GM18511 (cell line): ENCODE data around the gene MTFR1L.
A peak's percentile ranks its signal among the peaks of the same experiment; 100 is the strongest.

Experiments
- ATAC-seq: cut with Tn5 transposase; IDR thresholded peaks from one replicate; pipeline ENCODE4 v1.9.1; 2021; ENCODE audit warnings: mild to moderate bottlenecking, moderate library complexity; ENCODE audit not compliant: unreplicated experiment

Gene MTFR1L

DNA sequence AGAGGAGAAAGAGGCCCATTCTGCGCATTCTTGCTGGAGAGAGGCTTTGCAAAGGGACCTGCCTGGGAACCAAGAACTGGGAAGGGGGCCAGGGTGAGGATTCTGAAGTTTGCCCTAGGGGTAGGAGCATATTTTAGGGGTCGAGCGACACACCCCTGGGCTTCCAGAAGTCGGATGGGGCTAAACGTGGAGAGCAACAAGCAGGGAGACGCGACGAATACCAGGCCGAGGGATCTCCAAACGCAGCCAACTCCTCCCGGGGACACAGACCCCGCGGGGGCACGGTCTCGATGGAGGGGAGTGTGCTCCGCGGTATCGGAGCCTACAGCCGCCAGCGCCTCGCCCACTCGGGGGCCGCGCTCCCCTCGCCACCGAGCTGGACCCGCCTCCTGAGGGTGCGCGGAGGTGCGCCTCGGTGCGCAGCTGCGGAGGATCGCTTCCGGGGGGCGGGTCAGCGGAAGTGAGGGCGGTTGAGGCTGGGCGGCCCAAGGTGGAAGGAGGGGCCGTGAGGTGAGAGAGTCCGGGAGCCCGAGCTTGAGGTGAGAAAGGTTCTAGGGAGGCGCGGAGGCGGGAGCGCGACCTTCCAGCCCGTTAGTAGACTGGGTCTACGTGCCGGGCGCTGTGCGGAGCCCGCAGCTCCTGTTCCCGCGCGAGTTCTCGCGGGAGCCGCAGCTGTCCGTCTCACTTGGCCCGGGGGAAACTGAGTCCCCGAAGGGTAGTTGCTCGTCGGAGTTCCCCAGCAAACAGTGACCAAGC, at the start of gene MTFR1L:
Gene MTFR1L, plus strand, starts transcription at position 464 of the 756 bp plus-strand sequence. CDS start 3,151 bp downstream, outside the sequence.
- ATAC-seq = peak; percentile 86

DNA sequence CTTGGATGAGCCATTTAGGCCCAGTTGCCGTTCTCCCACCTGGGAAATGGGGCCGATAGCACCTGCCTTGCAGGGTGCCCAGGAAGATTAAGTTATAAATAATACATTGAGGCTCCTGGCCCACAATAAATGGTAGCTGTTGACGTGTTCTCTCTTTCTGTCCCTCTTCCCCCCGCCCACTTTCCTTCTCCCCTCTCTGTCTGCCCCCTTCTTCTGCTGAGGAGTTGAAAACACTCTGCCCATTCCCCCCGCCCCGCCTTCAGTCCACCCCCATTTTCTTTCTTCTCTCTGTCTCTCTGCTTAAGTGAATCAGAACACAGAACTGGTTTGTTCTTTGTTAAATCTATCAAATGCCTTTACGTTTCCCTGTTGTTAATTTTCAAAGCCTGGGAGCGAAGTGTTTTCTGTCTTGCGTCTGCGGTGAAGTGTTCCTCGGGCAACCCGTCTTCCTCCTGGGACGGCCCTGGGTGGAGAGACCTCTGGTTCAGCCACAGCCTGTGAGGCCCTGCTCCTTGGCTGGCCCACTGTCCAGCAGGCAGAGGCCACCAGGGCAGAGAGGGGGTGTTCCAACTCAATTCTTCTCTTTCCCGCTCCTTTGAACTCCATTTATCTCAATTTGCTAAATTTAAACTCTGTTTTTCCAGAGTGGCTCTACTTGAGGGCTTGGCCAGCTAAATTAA, 49.1 kb upstream of the MTFR1L start:
- no peak for ATAC-seq

DNA sequence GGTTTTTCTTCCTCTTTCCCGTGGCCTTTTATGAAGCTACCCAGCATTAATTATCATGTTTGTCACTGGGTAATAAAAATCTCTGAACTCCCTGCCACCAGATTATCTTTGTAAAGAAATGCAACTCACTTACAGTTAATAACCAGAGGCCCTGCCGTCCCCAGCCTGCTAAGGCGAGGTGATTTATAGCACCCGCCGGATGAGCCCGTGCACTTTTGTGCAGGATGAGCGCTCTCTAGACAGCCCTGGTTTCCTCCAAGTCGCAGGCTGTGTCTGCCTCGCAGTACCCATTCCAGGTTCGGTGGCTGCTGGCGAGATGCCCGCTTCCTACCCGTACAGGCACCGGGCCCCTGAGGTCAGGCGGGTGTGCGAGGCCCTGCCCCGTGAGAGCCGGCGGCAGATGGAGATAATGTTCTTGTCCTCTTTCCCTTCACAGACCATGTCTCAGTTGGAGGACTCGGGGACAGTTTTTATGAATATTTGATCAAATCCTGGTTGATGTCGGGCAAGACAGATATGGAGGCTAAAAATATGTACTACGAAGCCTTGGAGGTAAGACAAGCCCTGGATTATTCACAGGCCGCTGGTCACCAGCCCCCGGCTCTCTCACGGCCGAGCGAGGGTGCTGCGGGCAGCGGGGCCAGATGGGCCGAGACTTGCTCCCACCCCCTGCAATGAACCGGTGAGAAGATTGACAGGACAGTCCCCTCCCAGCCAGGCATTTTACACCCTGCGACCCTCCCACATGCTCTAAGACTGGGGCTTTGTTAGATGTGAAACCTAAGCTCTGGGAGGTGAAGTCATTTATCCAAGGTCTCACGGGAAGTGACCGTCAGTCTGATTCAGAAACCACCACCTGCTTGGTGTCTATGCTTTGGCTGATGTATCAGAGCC, 48.3 kb upstream of the MTFR1L start:
- no peak for ATAC-seq

DNA sequence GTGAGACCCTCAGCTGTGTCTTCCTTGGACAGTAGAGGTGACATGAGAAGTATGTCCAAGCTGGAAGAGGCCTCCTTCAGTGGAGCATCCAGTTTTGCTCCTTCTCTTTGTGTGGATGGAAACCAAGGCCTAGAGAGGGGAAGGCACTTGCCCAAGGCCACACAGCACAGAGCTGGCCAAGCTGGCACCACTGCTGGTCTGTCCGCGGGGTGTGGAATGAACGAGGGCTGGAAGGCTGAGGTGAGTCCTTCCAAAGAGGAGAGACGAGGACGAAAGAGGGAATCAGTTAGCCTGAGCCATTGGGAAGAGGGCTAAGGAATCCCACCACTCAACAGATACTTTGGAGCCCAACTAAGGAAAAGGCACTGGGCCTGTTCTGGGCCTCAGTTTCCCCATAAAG, 47.6 kb upstream of the MTFR1L start:
- no peak for ATAC-seq

DNA sequence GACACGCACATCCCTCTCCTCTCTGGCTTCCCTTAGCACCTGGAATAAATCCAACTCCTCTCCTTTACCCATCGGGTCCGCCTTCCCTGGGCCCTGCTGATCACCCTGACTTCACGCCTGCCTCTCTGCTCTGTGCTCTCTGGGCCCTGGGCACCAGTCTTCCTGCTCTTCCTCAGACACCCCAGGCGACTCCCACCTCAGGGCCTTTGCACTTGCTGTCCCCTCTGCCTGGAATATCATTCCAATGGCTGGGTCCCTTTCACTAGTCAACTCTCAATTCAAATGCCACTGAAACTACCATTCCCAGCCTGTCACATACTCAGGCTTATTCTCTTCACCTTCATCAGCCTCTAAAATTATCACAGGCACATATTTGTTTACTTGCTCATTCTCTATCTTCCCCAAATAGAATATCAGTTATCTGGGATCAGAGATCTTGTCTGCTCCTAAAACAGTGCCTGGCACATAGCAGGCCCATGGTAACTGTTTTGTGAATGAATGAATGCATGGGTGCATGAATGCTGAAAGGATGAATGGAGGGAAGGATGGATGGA, 47.0 kb upstream of the MTFR1L start:
- no peak for ATAC-seq

DNA sequence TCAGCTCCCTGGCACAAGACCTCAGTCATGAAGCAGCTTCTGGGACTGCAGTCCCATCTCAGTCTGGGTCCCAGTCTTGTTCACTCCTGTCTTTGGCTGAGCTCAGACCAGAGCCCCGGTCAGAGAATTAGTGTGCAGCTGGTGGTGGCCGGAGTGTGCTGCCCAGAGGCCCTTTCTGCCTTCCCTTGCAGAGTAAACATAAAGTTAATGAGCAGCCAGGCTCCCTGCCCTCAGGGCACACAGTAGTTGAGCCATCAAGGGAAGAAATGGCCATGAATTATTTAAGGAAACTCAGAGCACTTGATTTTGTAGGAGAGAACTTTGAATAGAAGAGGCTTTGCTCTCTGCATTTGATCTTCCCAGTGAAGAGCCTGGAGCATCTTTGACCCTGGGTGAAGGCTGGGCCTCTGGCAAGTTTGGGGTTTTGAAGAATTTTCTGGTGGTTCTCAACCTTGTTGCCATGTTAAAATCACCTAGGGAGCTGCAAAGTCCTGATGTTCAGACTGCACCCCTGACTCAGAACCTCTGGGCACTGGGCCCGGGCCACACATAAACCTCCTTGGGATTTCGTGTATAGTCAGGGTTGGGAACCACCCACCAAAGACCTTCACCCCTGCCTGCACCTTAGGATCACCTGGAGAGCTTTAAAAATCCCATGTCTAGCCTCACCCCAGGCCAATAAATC, 46.2 kb upstream of the MTFR1L start:
- no peak for ATAC-seq

DNA sequence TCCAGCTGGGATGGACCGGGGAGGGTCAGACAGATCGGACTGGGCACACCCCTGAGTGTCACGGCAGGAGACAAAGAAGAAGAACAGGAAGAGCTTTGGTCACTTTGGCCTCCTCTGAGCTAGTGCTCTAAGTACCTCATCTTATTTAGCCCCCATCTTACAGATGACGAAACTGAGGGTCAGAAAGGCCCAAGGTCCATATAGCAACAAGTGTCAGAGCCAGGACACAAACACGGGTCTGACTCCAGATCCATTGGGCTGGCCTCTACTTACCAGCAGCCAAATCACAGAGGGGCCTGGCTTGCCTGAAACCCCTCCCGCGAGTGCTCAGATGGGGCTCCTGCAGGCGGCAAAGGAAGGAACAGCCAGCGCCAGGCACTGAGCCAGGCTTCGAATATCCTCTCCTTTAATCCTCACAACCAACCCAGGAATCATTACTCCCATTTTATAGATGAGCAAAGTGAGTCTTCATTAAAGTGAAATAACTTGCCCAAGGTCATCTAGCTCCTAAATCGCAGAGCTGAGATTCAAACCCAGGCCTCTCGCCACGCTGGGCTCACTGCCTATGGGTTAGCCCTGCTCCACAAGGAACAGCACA, 45.4 kb upstream of the MTFR1L start:
- ATAC-seq = no peak

DNA sequence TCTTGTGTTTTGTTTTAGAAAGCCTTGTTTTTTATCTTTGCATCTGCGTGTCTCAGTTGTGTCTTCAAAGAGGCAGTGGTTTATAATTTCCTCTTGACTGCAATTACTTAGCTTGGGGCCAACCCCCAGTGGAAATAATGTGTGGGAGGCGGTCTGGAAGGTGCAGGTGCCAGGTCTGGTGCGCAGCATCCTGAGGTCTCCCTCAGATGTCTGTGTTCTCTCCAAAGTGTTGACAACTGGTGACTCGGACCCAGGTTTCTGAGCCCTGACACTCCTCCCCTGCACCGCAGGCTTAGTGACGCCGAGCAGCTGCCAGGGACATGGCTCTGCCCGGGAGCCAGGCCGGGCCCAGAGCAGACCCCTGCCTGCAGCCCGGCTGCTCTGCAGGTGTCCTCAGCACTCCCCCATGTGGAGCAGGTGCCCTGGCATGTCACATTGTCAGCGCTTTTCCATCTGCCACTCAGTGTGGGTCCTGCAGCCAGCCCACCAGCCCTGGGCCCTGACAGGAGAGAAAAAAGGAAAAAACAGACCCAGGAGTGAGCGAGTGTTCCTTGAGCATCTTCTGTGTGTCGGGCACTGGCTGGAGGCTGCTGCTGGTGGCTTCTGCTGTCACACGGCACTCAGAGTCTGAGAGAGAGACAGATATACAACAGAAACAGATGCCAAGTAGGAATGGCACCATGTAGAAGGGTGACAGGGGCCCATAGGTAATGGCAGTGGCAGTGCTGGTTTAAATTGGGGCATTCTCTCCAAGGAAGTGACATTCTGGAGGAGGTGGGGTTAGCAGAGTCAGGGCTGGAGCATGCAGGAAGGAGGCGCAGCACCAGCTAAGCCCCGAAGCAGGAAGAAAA, 44.6 kb upstream of the MTFR1L start:
- no peak for ATAC-seq

DNA sequence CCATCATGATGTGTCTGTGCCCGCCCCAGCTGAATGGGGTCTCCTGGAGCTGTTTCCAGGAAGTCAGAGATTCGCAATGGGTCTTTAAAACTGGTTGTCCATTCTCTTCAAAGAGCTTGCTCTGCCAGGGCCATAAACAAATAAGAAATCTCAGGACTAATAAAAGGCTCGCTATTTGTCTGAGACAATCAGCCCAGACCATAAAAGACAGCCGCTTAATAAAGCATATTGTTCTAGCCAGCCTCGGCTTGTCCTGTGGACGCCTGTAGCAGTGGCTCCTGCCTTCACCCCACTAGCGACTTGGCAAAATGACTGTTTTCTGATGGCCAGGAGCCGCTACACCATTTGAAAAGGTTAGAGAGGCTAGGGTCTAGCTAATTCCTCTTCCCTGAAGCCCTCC, 40.4 kb upstream of the MTFR1L start:
- no peak for ATAC-seq

DNA sequence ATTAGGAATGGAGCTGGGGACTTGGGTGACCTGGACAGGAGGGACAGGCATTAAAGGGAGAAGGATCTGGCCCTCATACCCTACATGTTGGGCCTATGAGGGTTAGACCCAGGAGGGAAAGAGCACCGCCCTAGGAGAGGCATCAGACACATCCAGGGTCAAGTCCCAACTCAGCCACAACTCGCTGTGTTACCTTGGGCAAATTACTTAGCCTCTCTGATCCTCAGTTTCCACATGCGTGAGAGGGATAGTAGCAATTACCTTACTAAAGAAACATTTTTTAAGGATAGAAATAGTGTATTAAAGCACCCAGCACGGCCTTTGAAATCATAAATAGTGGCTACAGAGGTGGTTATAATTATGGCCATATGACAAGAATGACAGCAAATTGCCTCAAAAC, 39.9 kb upstream of the MTFR1L start:
- ATAC-seq = no peak

DNA sequence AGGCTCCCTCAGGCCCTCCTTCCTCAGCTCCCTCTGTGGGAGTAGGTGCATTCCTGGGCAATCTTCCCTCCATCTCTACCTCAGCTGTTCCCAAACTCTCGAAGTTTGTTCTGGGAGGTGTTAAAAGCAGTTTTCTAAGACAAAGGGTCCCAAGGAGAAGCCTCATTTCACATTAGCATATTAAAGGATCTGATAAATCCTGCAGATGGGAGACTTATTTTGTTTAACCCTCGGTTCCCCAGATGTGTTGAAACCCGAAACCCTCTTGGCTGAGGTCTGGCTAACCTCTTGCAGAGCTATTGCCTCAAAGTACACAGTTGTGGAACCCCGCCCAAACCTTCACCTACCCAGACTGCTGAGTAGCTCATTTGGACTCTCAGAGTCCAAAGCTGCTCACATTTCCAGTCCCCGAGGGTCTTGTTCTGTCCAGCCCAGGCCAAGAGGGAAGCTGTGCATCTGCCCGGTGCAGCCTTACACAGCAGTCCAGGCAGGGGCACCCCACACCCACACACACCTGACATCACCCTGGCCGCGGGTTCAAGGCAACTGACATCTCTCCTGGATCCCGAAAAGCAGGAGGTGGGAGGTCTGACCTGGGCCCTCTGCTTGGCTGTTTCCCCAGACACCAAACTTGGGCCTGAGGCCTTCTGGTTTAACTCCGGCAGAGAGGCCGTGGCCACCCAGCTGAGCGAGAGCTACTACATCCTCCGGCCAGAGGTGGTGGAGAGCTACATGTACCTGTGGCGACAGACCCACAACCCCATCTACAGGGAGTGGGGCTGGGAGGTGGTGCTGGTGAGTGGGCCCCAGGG, 39.2 kb upstream of the MTFR1L start:
- ATAC-seq = no peak

DNA sequence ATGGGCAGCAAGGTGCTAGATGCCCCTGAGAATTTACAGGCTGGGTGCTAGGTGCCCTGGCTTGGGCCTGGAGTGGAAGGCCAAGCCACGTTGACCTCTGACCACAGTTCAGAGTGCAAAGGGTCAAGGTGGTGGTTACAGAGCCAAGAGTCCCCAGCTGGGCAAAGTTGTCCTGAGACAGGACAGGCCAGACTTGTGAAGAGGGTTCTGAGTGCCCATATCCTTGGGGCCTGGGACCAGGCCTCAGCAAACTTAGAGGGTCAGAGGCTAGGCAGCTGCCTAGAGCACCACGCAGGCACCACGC, 38.7 kb upstream of the MTFR1L start:
- ATAC-seq = no peak

DNA sequence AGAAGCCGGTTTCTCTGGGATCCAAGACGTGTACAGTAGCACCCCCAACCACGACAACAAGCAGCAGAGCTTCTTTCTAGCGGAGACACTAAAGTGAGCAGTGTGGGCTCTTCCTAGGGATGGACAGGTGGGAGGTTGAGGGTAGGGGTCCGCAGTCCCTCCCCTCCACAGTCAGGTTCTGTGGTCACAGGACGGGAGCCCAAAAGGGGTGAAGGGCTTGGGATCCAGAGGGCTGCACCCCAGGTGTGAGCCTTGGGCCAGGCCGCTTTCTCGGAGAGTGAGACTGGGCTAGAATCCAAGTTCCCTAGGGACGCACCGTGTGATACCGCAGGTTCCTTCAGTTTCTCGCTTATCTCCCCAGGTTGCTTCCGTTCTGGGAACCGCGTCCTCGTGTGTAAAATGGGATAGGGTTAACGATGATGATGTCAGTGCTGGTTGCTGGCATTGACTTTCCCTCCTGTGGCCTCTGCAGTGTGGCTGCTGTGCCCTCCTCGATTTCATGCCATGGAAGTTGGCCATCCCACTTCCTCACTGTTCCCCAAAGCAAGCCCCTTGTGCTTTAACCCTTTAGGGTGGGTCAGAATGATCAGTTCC, 37.0 kb upstream of the MTFR1L start:
- no peak for ATAC-seq

DNA sequence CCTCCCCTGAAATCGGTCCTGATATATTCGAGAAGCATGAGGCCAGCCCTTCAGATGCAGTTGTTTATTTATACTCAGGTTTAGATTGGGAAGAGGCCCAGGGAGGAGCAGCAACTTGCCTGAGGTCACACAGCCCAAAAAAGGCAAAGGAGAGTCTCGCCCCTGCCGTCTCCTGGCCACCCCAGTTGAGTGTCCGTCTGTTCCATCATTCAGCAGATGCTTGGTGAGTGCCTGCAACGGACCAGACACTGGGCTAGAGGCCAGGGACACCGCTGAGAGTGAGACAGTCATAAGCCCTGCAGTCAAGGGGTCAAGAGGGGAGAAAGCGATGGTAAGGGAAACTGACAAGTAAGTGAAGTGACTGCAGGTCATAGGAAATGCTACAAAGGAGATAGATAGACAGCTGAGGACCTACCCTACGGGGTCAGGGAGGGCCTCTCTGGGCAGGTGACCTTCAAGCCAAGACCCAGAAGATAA, 35.1 kb upstream of the MTFR1L start:
- ATAC-seq = no peak

DNA sequence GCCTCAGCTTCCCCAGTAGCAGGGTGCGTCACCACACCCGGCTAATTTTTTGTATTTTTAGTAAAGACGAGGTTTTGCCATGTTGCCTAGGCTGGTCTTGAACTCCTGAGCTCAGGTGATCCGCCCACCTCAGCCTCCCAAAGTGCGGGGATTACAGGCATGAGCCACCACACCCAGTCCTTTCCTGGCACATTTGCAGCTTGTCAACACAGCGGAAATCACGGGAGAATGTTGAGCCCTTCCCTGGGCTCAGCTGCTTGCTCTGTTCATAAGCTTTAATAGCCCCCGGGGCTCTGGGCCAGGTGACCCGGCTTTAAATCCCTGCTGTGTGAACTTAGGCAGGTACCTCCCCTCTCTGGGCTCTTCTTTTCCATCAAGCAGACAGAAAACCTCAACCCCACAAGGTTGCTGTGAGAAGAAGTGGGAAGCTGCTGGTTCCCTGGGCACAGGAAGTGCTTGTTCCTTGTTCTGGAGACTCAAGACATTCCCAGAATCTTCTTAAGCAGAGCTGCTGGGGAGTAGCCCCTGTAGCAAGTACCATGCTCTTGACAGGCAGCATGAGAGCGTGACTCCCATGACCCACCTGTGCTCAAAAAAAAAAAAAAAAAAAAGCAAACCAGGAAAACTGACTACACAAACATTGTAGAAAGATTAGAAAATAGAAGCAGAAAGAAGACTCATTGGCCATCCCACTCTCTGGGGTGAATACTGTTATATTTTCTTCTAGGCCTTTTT, 34.3 kb upstream of the MTFR1L start:
- ATAC-seq = no peak

DNA sequence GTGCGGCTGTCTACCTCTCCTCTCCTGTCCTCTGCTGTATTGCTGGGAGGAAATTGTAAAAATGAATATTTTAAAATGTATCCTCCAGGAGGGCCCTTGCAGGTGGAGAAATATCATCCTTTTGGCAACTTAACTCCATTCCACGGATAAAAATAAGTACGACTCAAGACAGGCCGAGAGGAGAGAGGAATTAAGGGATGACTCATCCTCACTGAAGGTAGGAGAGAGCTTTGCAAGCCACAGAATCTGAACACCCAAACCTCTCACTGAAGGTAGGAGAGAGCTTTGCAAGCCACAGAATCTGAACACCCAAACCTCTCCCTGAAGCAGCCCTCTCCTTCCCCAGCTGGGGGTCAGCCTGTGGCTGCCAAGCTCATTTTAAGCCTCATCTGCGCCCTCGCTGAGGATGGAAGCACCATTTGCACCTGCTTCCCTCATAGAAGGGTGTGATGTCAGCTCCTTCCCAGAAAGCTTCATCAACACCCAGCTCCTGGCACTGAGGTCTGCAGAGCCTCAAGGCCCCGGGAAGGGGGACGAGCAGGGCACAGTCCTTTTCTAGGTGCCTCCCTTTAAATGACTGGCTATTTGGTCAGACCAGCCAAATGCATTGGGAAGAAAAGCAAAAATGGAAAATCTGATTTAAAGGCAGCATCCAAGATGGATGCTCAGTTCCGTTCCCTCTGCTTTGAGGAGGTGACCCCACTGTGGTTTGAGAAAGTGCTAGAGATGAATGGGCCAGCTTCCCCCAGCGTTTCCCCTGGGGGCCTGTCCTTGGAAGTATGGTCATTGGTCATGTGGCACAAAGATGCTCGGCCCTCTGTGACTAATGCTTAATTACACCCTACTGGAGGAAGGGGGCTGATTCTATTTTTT, 32.6 kb upstream of the MTFR1L start:
- no peak for ATAC-seq

DNA sequence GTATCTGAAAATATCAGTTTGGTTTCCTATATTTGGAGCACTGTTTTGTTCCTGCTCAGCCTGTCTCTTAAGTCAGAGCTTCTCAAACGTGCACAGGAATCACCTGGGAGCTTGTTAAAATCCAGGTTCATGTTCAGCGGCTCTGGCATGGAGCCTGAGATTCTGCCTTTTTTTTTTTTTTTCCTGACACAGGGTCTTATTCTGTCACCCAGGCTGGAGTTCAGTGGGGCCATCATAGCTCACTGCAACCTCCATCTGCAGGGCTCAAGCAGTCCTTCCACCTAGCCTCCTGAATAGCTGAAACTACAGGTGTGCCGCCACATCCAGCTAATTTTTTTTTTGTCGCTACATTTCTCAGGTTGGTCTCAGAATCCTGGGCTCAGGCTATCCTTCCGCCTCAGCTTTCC, 32.0 kb upstream of the MTFR1L start:
- no peak for ATAC-seq
